BLaER1 (cell line): ENCODE measurements around the gene IZUMO1.
"Not testable (repeated sequence)": the region's sequence is repeated elsewhere in the genome, so short reads cannot be mapped to it uniquely, and the experiment has no call there.

Source experiments
- H3K27ac ChIP-seq: shearing (Covaris generic); formaldehyde crosslinking; 2 replicates; pipeline ENCODE4 v1.8.1; 2022
- H3K27me3 ChIP-seq: shearing (Covaris generic); formaldehyde crosslinking; 2 replicates; pipeline ENCODE4 v1.8.1; 2022
- H3K36me3 ChIP-seq: shearing (Covaris generic); formaldehyde crosslinking; 2 replicates; pipeline ENCODE4 v1.8.1; 2022
- H3K4me1 ChIP-seq: shearing (Covaris generic); formaldehyde crosslinking; 2 replicates; pipeline ENCODE4 v1.8.1; 2022
- H3K4me2 ChIP-seq: shearing (Covaris generic); formaldehyde crosslinking; 2 replicates; pipeline ENCODE4 v1.8.1; 2022
- H3K4me3 ChIP-seq: shearing (Covaris generic); formaldehyde crosslinking; 2 replicates; pipeline ENCODE4 v1.8.1; 2022
- H3K9ac ChIP-seq: shearing (Covaris generic); formaldehyde crosslinking; 2 replicates; pipeline ENCODE4 v1.8.1; 2022
- H3K9me3 ChIP-seq: shearing (Covaris generic); formaldehyde crosslinking; 2 replicates; pipeline ENCODE4 v1.8.1; 2022
- H4K20me1 ChIP-seq: shearing (Covaris generic); formaldehyde crosslinking; 2 replicates; pipeline ENCODE4 v1.8.1; 2022
- Cebpa-rat ChIP-seq: shearing (Covaris generic); IDR thresholded peaks from 2 replicates; pipeline ENCODE4 v1.8.1; 2022

IZUMO1 gene

DNA sequence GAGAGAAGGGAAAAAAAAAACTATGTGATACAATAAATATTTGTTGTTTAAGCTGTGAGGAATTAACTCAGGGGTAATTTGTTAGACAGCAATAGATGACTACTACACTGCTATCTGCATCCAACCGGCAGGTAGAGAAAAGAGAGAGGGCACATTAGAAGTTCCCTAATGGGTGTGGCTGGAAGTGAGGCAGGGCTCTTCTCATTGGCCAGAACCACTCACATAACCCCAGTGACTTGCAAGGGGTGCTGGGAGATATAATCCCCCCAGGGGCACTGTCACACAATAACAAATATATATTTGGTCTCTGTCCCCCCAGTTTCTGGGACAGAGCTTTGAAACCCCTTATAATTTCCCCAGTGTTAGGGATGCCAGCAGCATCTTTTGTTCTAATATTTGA, 32.9 kb upstream of the IZUMO1 start:
- peaks cover 27% of the 10 kb centered on the region for H3K4me1 ChIP-seq
- H4K20me1 ChIP-seq: no peaks in the 10 kb centered on the region
- no peak overlapping the region for H3K27ac ChIP-seq
- H3K4me2 ChIP-seq: no peak overlapping the region
- no peaks in the 10 kb centered on the region for H3K27me3 ChIP-seq
- no peak for TF ChIP-seq Cebpa-rat
- no peaks in the 10 kb centered on the region for H3K36me3 ChIP-seq
- no peak overlapping the region for H3K9ac ChIP-seq
- no peaks in the 10 kb centered on the region for H3K9me3 ChIP-seq
- H3K4me3 ChIP-seq: no peak overlapping the region

DNA sequence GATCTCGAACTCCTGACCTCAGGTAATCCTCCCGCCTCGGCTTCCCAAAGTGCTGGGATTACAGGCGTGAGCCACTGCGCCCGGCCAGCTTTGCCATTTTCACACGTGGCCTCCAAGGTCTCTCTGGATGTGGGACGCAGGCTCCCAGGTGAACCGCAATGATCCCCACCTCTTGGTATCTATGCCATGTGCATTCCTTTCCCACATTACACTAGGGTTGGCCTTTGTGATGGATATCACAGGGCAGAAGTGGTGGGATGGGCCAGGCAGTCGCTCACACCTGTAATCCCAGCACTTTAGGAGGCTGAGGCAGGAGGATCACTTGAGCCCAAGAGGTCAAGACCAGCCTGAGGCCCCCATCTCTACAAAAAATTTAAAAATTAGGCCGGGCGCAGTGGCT, 31.0 kb upstream of the IZUMO1 start:
- Histone ChIP-seq H3K27me3 (no peaks in the 10 kb centered on the region), H3K9ac (no peak overlapping the region), H3K36me3 (no peaks in the 10 kb centered on the region), H4K20me1 (no peaks in the 10 kb centered on the region), H3K27ac (no peak overlapping the region), H3K4me1 (peaks cover 37% of the 10 kb centered on the region), H3K4me3 (no peak overlapping the region), H3K4me2 (no peak overlapping the region), H3K9me3 (no peaks in the 10 kb centered on the region)
- TF ChIP-seq Cebpa-rat: no peak

DNA sequence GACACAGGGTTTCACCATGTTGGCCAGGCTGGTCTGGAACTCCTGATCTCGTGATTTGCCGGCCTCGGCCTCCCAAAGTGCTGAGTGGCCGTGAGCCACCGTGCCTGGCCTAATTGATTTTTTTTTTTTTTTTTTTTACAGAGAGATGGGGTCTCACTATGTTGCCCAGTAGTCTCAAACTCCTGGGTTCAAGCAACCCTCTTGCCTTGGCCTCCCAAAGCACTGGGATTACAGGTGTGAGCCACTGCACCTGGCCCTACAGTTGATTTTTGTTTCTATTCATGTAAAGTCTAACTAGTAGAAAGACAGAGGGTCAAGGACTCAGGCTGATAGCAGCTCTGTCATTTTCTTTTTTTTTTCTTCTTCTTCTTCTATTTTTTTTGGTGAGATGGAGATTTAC, 30.4 kb upstream of the IZUMO1 start:
- H3K4me2 ChIP-seq: no peak overlapping the region
- H3K4me1 ChIP-seq: peaks cover 38% of the 10 kb centered on the region
- H3K9me3 ChIP-seq: no peaks in the 10 kb centered on the region
- H3K9ac ChIP-seq: no peak overlapping the region
- H3K27me3 ChIP-seq: no peaks in the 10 kb centered on the region
- TF ChIP-seq Cebpa-rat: no peak
- no peak overlapping the region for H3K27ac ChIP-seq
- no peaks in the 10 kb centered on the region for H3K36me3 ChIP-seq
- no peak overlapping the region for H3K4me3 ChIP-seq
- H4K20me1 ChIP-seq: no peaks in the 10 kb centered on the region

- Histone ChIP-seq H3K4me3 (no peak overlapping the region), H4K20me1 (no peaks in the 10 kb centered on the region), H3K9me3 (no peaks in the 10 kb centered on the region), H3K4me2 (no peak overlapping the region), H3K36me3 (no peaks in the 10 kb centered on the region), H3K4me1 (peaks cover 32% of the 10 kb centered on the region), H3K9ac (no peak overlapping the region), H3K27ac (no peak overlapping the region), H3K27me3 (no peaks in the 10 kb centered on the region)
- TF ChIP-seq Cebpa-rat: no peak
These were observed 25.8 kb upstream of the IZUMO1 start for GRCh38 chr19:48772503-48772953.

DNA sequence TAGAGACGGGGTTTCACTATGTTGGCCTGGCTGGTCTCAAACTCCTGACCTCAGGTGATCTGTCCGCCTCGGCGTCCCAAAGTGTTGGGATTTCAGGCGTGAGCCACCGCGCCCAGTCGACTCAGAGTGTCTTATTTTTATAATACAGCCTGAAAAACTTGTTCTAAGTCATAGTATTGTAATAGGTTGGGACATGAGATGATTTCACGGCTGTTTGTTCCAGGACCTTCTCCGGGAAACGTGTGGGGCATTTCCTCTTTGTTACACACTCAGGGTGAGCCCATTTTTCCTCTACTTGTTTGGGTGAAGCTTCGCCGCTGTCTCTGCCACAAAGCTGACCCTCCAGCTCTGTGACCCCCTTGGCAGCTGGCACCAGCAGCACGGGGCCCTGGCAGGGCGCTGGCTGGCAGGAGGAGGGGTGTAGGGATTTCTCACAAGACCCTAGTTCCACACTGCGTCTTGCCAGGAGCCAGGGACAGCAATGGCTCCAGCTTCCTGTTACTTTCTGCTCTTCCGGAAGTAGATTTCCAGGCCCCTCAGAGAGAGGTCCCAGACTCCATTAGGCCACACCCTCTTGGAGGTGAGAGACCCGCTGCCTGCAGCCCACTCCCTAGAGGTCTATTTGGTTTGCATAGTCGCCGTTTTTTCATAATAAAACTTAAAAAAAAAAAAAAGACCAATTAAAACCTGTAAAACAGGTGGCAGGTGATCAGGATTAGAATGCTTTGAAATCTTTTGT, 24.2 kb upstream of the IZUMO1 start:
- H3K4me3 ChIP-seq: no peak overlapping the region
- no peak overlapping the region for H3K9ac ChIP-seq
- H3K27me3 ChIP-seq: no peaks in the 10 kb centered on the region
- H3K36me3 ChIP-seq: no peaks in the 10 kb centered on the region
- no peaks in the 10 kb centered on the region for H4K20me1 ChIP-seq
- H3K4me1 ChIP-seq: peaks cover 40% of the 10 kb centered on the region
- H3K4me2 ChIP-seq: no peak overlapping the region
- no peak overlapping the region for H3K27ac ChIP-seq
- H3K9me3 ChIP-seq: no peaks in the 10 kb centered on the region
- TF ChIP-seq Cebpa-rat: no peak

- Histone ChIP-seq H3K4me2 (no peak overlapping the region), H3K4me3 (no peak overlapping the region), H3K36me3 (no peaks in the 10 kb centered on the region), H3K27me3 (no peaks in the 10 kb centered on the region), H4K20me1 (no peaks in the 10 kb centered on the region), H3K27ac (no peak overlapping the region), H3K9me3 (no peaks in the 10 kb centered on the region), H3K9ac (no peak overlapping the region), H3K4me1 (peaks cover 43% of the 10 kb centered on the region)
- TF ChIP-seq Cebpa-rat: no peak
These were observed 23.6 kb upstream of the IZUMO1 start for GRCh38 chr19:48770266-48770665.

- no peak overlapping the region for H3K27ac ChIP-seq
- no peaks in the 10 kb centered on the region for H3K27me3 ChIP-seq
- no peak overlapping the region for H3K4me2 ChIP-seq
- H3K4me1 ChIP-seq: peaks cover 37% of the 10 kb centered on the region
- no peak overlapping the region for H3K4me3 ChIP-seq
- no peak for TF ChIP-seq Cebpa-rat
- H4K20me1 ChIP-seq: no peaks in the 10 kb centered on the region
- H3K36me3 ChIP-seq: no peaks in the 10 kb centered on the region
- no peaks in the 10 kb centered on the region for H3K9me3 ChIP-seq
- no peak overlapping the region for H3K9ac ChIP-seq
These were observed 22.4 kb upstream of the IZUMO1 start for GRCh38 chr19:48768994-48769713.

GRCh38 chr19:48768171-48768753, 21.6 kb upstream of the IZUMO1 start:
- H3K9me3 ChIP-seq, H3K27me3 ChIP-seq, H4K20me1 ChIP-seq, H3K4me3 ChIP-seq, H3K36me3 ChIP-seq, H3K9ac ChIP-seq, H3K27ac ChIP-seq, H3K4me2 ChIP-seq: not testable (repeated sequence)
- peaks cover 32% of the 10 kb centered on the region for H3K4me1 ChIP-seq

DNA sequence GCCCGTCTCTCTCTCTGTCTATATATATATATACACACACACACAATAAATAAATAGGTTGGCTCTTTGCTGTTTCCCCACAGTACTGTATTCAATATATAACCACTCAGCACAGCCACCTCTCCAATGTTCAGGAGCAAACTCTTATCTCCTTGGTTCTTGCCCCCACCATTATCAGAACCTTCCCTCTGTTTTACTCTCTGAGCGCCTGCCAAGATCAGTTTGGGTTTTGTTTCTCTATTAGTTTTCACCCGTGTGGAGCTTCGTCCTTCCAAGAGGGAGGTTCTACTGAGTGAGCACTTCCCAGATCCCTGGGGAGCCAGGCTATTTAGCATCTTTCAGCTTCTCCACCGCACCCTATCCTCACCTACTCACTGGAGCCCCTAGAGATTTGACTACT, 19.1 kb upstream of the IZUMO1 start:
- H3K9ac ChIP-seq, H3K27ac ChIP-seq, H3K27me3 ChIP-seq, H3K4me2 ChIP-seq, H3K9me3 ChIP-seq, H3K36me3 ChIP-seq, H3K4me3 ChIP-seq, H4K20me1 ChIP-seq: not testable (repeated sequence)
- peaks cover 29% of the 10 kb centered on the region for H3K4me1 ChIP-seq

GRCh38 chr19:48760504-48761205, 13.9 kb upstream of the IZUMO1 start:
- Histone ChIP-seq H3K9me3 (no peaks in the 10 kb centered on the region), H3K4me1 (peaks cover 17% of the 10 kb centered on the region), H3K4me2 (peak overlapping the region; percentile 84), H3K36me3 (no peaks in the 10 kb centered on the region), H3K4me3 (no peak overlapping the region), H3K27ac (peak overlapping the region; percentile 50), H3K27me3 (no peaks in the 10 kb centered on the region), H3K9ac (no peak overlapping the region), H4K20me1 (no peaks in the 10 kb centered on the region)
- TF ChIP-seq Cebpa-rat: no peak
